HG03060 (cell line): Measurements from ENCODE around the gene GTF2F1.
"Not testable (repeated sequence)": the region's sequence is repeated elsewhere in the genome, so short reads cannot be mapped to it uniquely, and the experiment has no call there.

Experiments
- ATAC-seq: cut with Tn5 transposase; IDR thresholded peaks from one replicate; pipeline ENCODE4 v1.9.1; 2021; ENCODE audit warnings: low read depth, moderate number of reproducible peaks; ENCODE audit not compliant: unreplicated experiment

Gene GTF2F1

GRCh38 chr19:6387372-6387771 lies 5.6 kb downstream of the GTF2F1 start:
- no peak for ATAC-seq

- ATAC-seq: no peak
Measured at GRCh38 chr19:6384381-6384780, 8.6 kb downstream of the GTF2F1 start.

- no peak for ATAC-seq
Measured at GRCh38 chr19:6383188-6383587, 9.8 kb downstream of the GTF2F1 start.

- ATAC-seq: no peak
Measured at GRCh38 chr19:6381030-6381750, 11.8 kb downstream of the GTF2F1 start.

- no peak for ATAC-seq
Measured at GRCh38 chr19:6379744-6380143, 13.2 kb downstream of the GTF2F1 start.

GRCh38 chr19:6378486-6378885 lies 14.5 kb downstream of the GTF2F1 start:
- no peak for ATAC-seq

- ATAC-seq: no peak
Measured at GRCh38 chr19:6378041-6378440, 14.9 kb downstream of the GTF2F1 start.

- ATAC-seq: no peak
Measured at GRCh38 chr19:6376512-6377190, 16.3 kb downstream of the GTF2F1 start.

- no peak for ATAC-seq
Measured at GRCh38 chr19:6375411-6376010, 17.5 kb downstream of the GTF2F1 start, which contains the start of gene PSPN. PSPN (minus strand) TSS chr19:6375933; CDS start chr19:6375849, 84 bp downstream.

GRCh38 chr19:6374711-6375410 lies 18.1 kb downstream of the GTF2F1 start:
- no peak for ATAC-seq

GRCh38 chr19:6374161-6374709 lies 18.7 kb downstream of the GTF2F1 start:
- ATAC-seq: no peak

- no peak for ATAC-seq
Measured at GRCh38 chr19:6373813-6374108, 19.2 kb downstream of the GTF2F1 start.

GRCh38 chr19:6373096-6373812 lies 19.7 kb downstream of the GTF2F1 start:
- ATAC-seq: no peak

GRCh38 chr19:6372594-6373095 lies 20.3 kb downstream of the GTF2F1 start, which contains the start of gene ALKBH7:
ALKBH7 (plus strand) TSS chr19:6372794; CDS start chr19:6372821, 27 bp downstream.
- peak; percentile 78 for ATAC-seq

- no peak for ATAC-seq
Measured at GRCh38 chr19:6364353-6364752, 28.6 kb downstream of the GTF2F1 start.

GRCh38 chr19:6362351-6362801 lies 30.6 kb downstream of the GTF2F1 start:
- ATAC-seq: no peak

- no peak for ATAC-seq
Measured at GRCh38 chr19:6362027-6362350, 31.0 kb downstream of the GTF2F1 start.

- ATAC-seq: not testable (repeated sequence)
Measured at GRCh38 chr19:6360857-6361216, 32.1 kb downstream of the GTF2F1 start.

GRCh38 chr19:6360445-6360844 lies 32.5 kb downstream of the GTF2F1 start:
- ATAC-seq: not testable (repeated sequence)
